AG20443 (cell line): Measurements from ENCODE around the gene ATXN7.

Source experiments
- DNase-seq: peaks from one replicate; pipeline ENCODE4 v3.0.0; 2012; ENCODE audit warnings: low spot score, mixed read lengths

Gene ATXN7

GRCh38 chr3:63964681-63965485, 101.2 kb downstream of the ATXN7 start:
- DNase-seq = no peak

- DNase-seq = no peak
These were observed 102.3 kb downstream of the ATXN7 start for GRCh38 chr3:63966007-63966406.

GRCh38 chr3:63966871-63967270, 103.2 kb downstream of the ATXN7 start:
- DNase-seq = no peak

- peak; percentile 18 for DNase-seq
These were observed 104.3 kb downstream of the ATXN7 start for GRCh38 chr3:63967675-63968611.

GRCh38 chr3:63968612-63969350, 105.1 kb downstream of the ATXN7 start:
- no peak for DNase-seq

- DNase-seq = no peak
These were observed 106.2 kb downstream of the ATXN7 start for GRCh38 chr3:63969876-63970275.

GRCh38 chr3:63970631-63971475, 107.2 kb downstream of the ATXN7 start:
- no peak for DNase-seq

- peak; percentile 56 for DNase-seq
These were observed 108.5 kb downstream of the ATXN7 start for GRCh38 chr3:63972196-63972595.

- DNase-seq = no peak
These were observed 109.3 kb downstream of the ATXN7 start for GRCh38 chr3:63972987-63973386.

- no peak for DNase-seq
These were observed 109.7 kb downstream of the ATXN7 start for GRCh38 chr3:63973406-63973805.

GRCh38 chr3:63974451-63974850, 110.8 kb downstream of the ATXN7 start:
- DNase-seq = no peak

GRCh38 chr3:63975723-63976122, 112.1 kb downstream of the ATXN7 start:
- peak; percentile 38 for DNase-seq

- peak; percentile 79 for DNase-seq
These were observed 112.6 kb downstream of the ATXN7 start for GRCh38 chr3:63976161-63976871.

- no peak for DNase-seq
These were observed 113.2 kb downstream of the ATXN7 start for GRCh38 chr3:63976872-63977200.

GRCh38 chr3:63977893-63978292, 114.2 kb downstream of the ATXN7 start:
- DNase-seq = peak; percentile 37

GRCh38 chr3:63979093-63979885, 115.6 kb downstream of the ATXN7 start:
- DNase-seq = no peak

- DNase-seq = no peak
These were observed 116.4 kb downstream of the ATXN7 start for GRCh38 chr3:63980019-63980418.

GRCh38 chr3:63980830-63981498, 117.3 kb downstream of the ATXN7 start:
- no peak for DNase-seq

- no peak for DNase-seq
These were observed 118.3 kb downstream of the ATXN7 start for GRCh38 chr3:63981980-63982379.
